CD4-positive, alpha-beta T cell (primary cell): ENCODE data around the gene YES1. TPM values are rescaled to one million over a fixed set of nuclear protein-coding genes. Genes with fewer than 3 reads are reported as not detected.
A peak's percentile ranks its signal among the peaks of the same experiment; 100 is the strongest.
"Not testable (repeated sequence)": the region's sequence is repeated elsewhere in the genome, so short reads cannot be mapped to it uniquely, and the experiment has no call there.

Experiments used
- ATAC-seq: fragments of 200-7000 bp; cut with Tn5 transposase; one replicate; pipeline ENCODE4 v1.10.0; 2022; ENCODE audit warnings: mild to moderate bottlenecking; ENCODE audit not compliant: poor library complexity
- CTCF ChIA-PET: fragments of 350-600 bp; sonication (Branson Sonifier 250); formaldehyde crosslinking; loops from one replicate; lab custom pipeline; 2021; ENCODE audit warnings: antibody characterized with exemption, inconsistent platforms; lab: Charles Lee
- POLR2A ChIA-PET: fragments of 350-600 bp; sonication (Branson Sonifier 250); formaldehyde crosslinking; loops from one replicate; lab custom pipeline; 2021; ENCODE audit warnings: antibody characterized with exemption, inconsistent platforms; lab: Charles Lee
- DNase-seq, 14 experiments: peaks; one replicate each; pipeline ENCODE4 v3.0.0-alpha.2; 2013 to 2020; ENCODE audit warnings: mixed read lengths in 2 of 14
- H3K27ac ChIP-seq, 2 donors: one replicate each; pipeline versions ENCODE4 v1.5.1 to v1.7.0; 2013; ENCODE audit warnings: low read length in 2 of 2, low read depth in 1 of 2, mild to moderate bottlenecking in 1 of 2
- H3K27me3 ChIP-seq, 2 experiments: 1 replicate in 1 of 2; 2 replicates in 1 of 2; pipeline versions ENCODE4 v1.6.1 to v1.7.0; 2013; ENCODE audit warnings: low read length in 2 of 2, control low read depth in 1 of 2, mild to moderate bottlenecking in 1 of 2, moderate library complexity in 1 of 2; ENCODE audit not compliant: insufficient read depth in 2 of 2, control insufficient read depth in 1 of 2
- H3K36me3 ChIP-seq: one replicate; pipeline ENCODE4 v1.6.1; 2013; ENCODE audit warnings: low read length, control low read depth; ENCODE audit not compliant: insufficient read depth
- H3K4me1 ChIP-seq: one replicate; pipeline ENCODE4 v1.6.1; 2013; ENCODE audit warnings: low read length, control low read depth; ENCODE audit not compliant: insufficient read depth
- H3K4me3 ChIP-seq: one replicate; pipeline ENCODE4 v1.5.1; 2013; ENCODE audit warnings: mild to moderate bottlenecking, low read length, moderate library complexity
- H3K9me3 ChIP-seq, 2 experiments: 1 replicate in 1 of 2; 2 replicates in 1 of 2; pipeline versions ENCODE4 v1.6.1 to v1.7.0; 2013; ENCODE audit warnings: low read length in 2 of 2, mild to moderate bottlenecking in 2 of 2, control low read depth in 1 of 2, moderate library complexity in 1 of 2; ENCODE audit not compliant: control insufficient read depth in 1 of 2, insufficient read depth in 1 of 2
- H3K27ac Mint-ChIP-seq: one replicate; pipeline ENCODE4 v1.8.0; 2020; ENCODE audit warnings: mixed read lengths
- H3K27me3 Mint-ChIP-seq: one replicate; pipeline ENCODE4 v1.8.0; 2021; ENCODE audit warnings: mixed read lengths
- H3K36me3 Mint-ChIP-seq: one replicate; pipeline ENCODE4 v1.8.0; 2021; ENCODE audit warnings: low read depth, mixed read lengths
- H3K4me1 Mint-ChIP-seq: one replicate; pipeline ENCODE4 v1.8.0; 2021; ENCODE audit warnings: low read depth, mixed read lengths
- H3K4me3 Mint-ChIP-seq: one replicate; pipeline ENCODE4 v1.8.0; 2020; ENCODE audit warnings: mild to moderate bottlenecking, mixed read lengths
- H3K9me3 Mint-ChIP-seq: one replicate; pipeline ENCODE4 v1.8.0; 2020; ENCODE audit warnings: mixed read lengths
- CTCF ChIP-seq: fragments of 200-600 bp; IDR thresholded peaks from one replicate; pipeline ENCODE4 v1.8.0; 2022; ENCODE audit warnings: antibody characterized with exemption, mild to moderate bottlenecking
- intact Hi-C, 2 experiments: fragments of 100-400 bp; cut with DNase I in 1 of 2; cut with micrococcal nuclease in 1 of 2; formaldehyde crosslinking; loops; one replicate each; pipeline versions ENCODE4 v1.15.1 to v1.9.0; 2023 to 2025; cut with DNase I, micrococcal nuclease
- total RNA-seq, 174 experiments: library from RNA in 2 of 174; stranded (reverse) in 2 of 174; gene quantifications; one replicate each; pipeline ENCODE4 v1.2.3 and lab custom pipeline; 2021 to 2026

YES1 gene
- total RNA-seq, 2 experiments from 2014 or later, result 17.6 to 19.8 TPM

- TF ChIP-seq CTCF, result no peak
- Mint-ChIP-seq H3K9me3 (no peaks in the 10 kb centered on the region), H3K4me1 (peaks cover 84% of the 10 kb centered on the region), H3K36me3 (peaks cover 13% of the 10 kb centered on the region), H3K27me3 (no peaks in the 10 kb centered on the region), H3K27ac (peak overlapping the region; percentile 95), H3K4me3 (peak overlapping the region; percentile 94)
- intact Hi-C loops, result loop anchor here (5.0 to 10.0 kb wide), 3 partner anchors 48 to 545 kb away; partner anchors contain the start of genes ENOSF1 (in 1 of the 2) and THOC1 (in 1 of the 2)
- H3K4me1 ChIP-seq, result peaks cover 30% of the 10 kb centered on the region
- H3K9me3 ChIP-seq, result peaks cover 0 to 3% of the 10 kb centered on the region in 2 experiments
- ATAC-seq, result no peak
- no peaks in the 10 kb centered on the region for H3K36me3 ChIP-seq
- DNase-seq, result peak in 3 of 14 experiments; percentile 24 to 60 (median 35)
- H3K27me3 ChIP-seq, result no peaks in the 10 kb centered on the region
- CTCF ChIA-PET, result interaction anchor here (1.3 to 1.6 kb wide), 2 partner anchors 13 to 20 kb away, joined by 3 to 4 read pairs; no protein-coding TSS in a partner anchor
- no peak overlapping the region for H3K27ac ChIP-seq
- H3K4me3 ChIP-seq, result no peak overlapping the region
- POLR2A ChIA-PET, result interaction anchor here (0.9 to 4.6 kb wide), 4 partner anchors 12 to 98 kb away, joined by 3 to 103 read pairs (median 6); partner anchors contain the start of gene ENOSF1
These were observed 1.9 kb downstream of the YES1 start for GRCh38 chr18:809985-810642.

GRCh38 chr18:809228-809627 lies 2.8 kb downstream of the YES1 start:
- peaks cover 30% of the 10 kb centered on the region for H3K4me1 ChIP-seq
- ATAC-seq, H3K4me3 ChIP-seq, DNase-seq, H3K36me3 ChIP-seq, H3K9me3 Mint-ChIP-seq, H3K27me3 Mint-ChIP-seq, H3K9me3 ChIP-seq, H3K27me3 ChIP-seq, H3K27ac ChIP-seq, CTCF ChIA-PET: not testable (repeated sequence)
- H3K36me3 Mint-ChIP-seq, result peaks cover 13% of the 10 kb centered on the region
- intact Hi-C loops, result loop anchor here in 1 of 2 experiments (5.0 kb wide), 1 partner anchor 47 kb away; no protein-coding TSS in a partner anchor
- POLR2A ChIA-PET, result interaction anchor here (1.6 to 4.6 kb wide), 3 partner anchors 21 to 97 kb away, joined by 5 to 103 read pairs (median 7); partner anchors contain the start of gene ENOSF1
- peak overlapping the region; percentile 95 for H3K27ac Mint-ChIP-seq
- peaks cover 80% of the 10 kb centered on the region for H3K4me1 Mint-ChIP-seq
- peak overlapping the region; percentile 94 for H3K4me3 Mint-ChIP-seq

GRCh38 chr18:808502-808901 lies 3.5 kb downstream of the YES1 start:
- no peak for ATAC-seq
- H3K4me3 ChIP-seq, result no peak overlapping the region
- H3K9me3 ChIP-seq, result peaks cover 0 to 3% of the 10 kb centered on the region in 2 experiments
- peaks cover 26% of the 10 kb centered on the region for H3K4me1 ChIP-seq
- no peak overlapping the region for H3K27ac ChIP-seq
- Mint-ChIP-seq H3K27ac (peak overlapping the region; percentile 62), H3K4me3 (peak overlapping the region; percentile 65), H3K4me1 (peaks cover 77% of the 10 kb centered on the region), H3K36me3 (peaks cover 13% of the 10 kb centered on the region), H3K27me3 (no peaks in the 10 kb centered on the region), H3K9me3 (no peaks in the 10 kb centered on the region)
- TF ChIP-seq CTCF, result no peak
- intact Hi-C loops, result loop anchor here in 1 of 2 experiments (5.0 kb wide), 1 partner anchor 46 kb away; no protein-coding TSS in a partner anchor
- ChIA-PET CTCF (interaction anchor here (1.6 to 1.9 kb wide), 2 partner anchors 21 to 31 kb away, joined by 7 read pairs; no protein-coding TSS in a partner anchor), POLR2A (interaction anchor here (0.9 to 1.1 kb wide), 2 partner anchors 22 to 31 kb away, joined by 3 to 4 read pairs; no protein-coding TSS in a partner anchor)
- H3K27me3 ChIP-seq, result no peaks in the 10 kb centered on the region
- no peaks in the 10 kb centered on the region for H3K36me3 ChIP-seq
- peak in 1 of 14 experiments; percentile 59 for DNase-seq
